Activated T-helper 17 cell treated with anti-CD3 and anti-CD28 coated beads, Interleukin-2, amount 50 U/mL, for 72 hours (primary cell): ENCODE results near the gene PCDHB11. TPM values are rescaled to one million over a fixed set of nuclear protein-coding genes. Genes with fewer than 3 reads are reported as not detected.
"Not testable (repeated sequence)": the region's sequence is repeated elsewhere in the genome, so short reads cannot be mapped to it uniquely, and the experiment has no call there.

Source experiments
- ATAC-seq: fragments of 150-1000 bp; cut with Tn5 transposase; replicated peaks from 2 replicates; pipeline ENCODE4 v1.10.0; 2021; ENCODE audit warnings: mild to moderate bottlenecking, moderate library complexity
- H3K27ac Mint-ChIP-seq: one replicate; pipeline ENCODE4 v1.8.0; 2022; ENCODE audit warnings: mixed read lengths
- H3K27me3 Mint-ChIP-seq: one replicate; pipeline ENCODE4 v1.8.0; 2022; ENCODE audit warnings: mixed read lengths
- H3K36me3 Mint-ChIP-seq: one replicate; pipeline ENCODE4 v1.8.0; 2022; ENCODE audit warnings: low read depth, mild to moderate bottlenecking, mixed read lengths
- H3K4me1 Mint-ChIP-seq: one replicate; pipeline ENCODE4 v1.8.0; 2022; ENCODE audit warnings: mixed read lengths
- H3K4me3 Mint-ChIP-seq: one replicate; pipeline ENCODE4 v1.8.0; 2022; ENCODE audit warnings: mild to moderate bottlenecking, mixed read lengths
- H3K9me3 Mint-ChIP-seq: one replicate; pipeline ENCODE4 v1.8.0; 2022; ENCODE audit warnings: mixed read lengths
- total RNA-seq, 2 donors: library from RNA; stranded (reverse); gene quantifications; one replicate each; pipeline ENCODE4 v1.2.3, GENCODE V29; 2022

PCDHB11 gene
- total RNA-seq, 2 donors from 2014 or later, result not detected

GRCh38 chr5:141246971-141247370, 47.5 kb downstream of the PCDHB11 start:
- Mint-ChIP-seq H3K9me3 (peaks cover 33% of the 10 kb centered on the region), H3K27me3 (peaks cover 27% of the 10 kb centered on the region), H3K36me3 (peaks cover 12% of the 10 kb centered on the region)
- not testable (repeated sequence) for ATAC-seq, H3K27ac Mint-ChIP-seq, H3K4me1 Mint-ChIP-seq, H3K4me3 Mint-ChIP-seq

- peaks cover 32% of the 10 kb centered on the region for H3K9me3 Mint-ChIP-seq
- H3K36me3 Mint-ChIP-seq, H3K4me3 Mint-ChIP-seq, H3K27ac Mint-ChIP-seq, ATAC-seq, H3K4me1 Mint-ChIP-seq: not testable (repeated sequence)
- H3K27me3 Mint-ChIP-seq, result peaks cover 27% of the 10 kb centered on the region
These were observed 48.0 kb downstream of the PCDHB11 start for GRCh38 chr5:141247434-141247833.

DNA sequence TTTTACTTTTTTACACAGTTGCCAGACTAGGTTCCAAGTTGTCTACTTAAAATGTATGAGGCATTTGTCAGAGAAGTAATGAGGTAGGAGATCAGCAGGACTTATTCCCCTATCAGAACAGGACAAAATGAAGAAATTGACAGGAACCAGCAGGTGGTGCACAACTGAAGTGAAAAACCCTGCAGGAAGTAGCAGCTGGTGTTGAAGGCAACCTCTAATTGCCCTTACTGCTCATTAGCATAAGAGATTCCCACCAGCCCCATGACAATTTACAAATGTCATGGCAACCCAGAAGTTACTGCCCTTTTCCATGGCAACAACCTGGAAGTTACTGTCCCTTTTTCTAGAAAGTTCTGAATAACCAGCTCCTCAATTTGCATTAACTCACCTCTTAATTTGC, 51.1 kb downstream of the PCDHB11 start:
- Mint-ChIP-seq H3K36me3 (no peaks in the 10 kb centered on the region), H3K4me3 (no peak overlapping the region), H3K4me1 (no peaks in the 10 kb centered on the region), H3K27ac (no peak overlapping the region), H3K27me3 (peaks cover 13% of the 10 kb centered on the region), H3K9me3 (peaks cover 30% of the 10 kb centered on the region)
- ATAC-seq, result no peak

Other genes with a start within 250 kb of the PCDHB11 start
- gene PCDHAC2, start 233.2 kb upstream of the PCDHB11 start, total RNA-seq, result not detected
- gene PCDHB1, start 148.3 kb upstream of the PCDHB11 start, total RNA-seq, result not detected
- under 1 TPM; 0.06 to 0.24 TPM for gene PCDHB2, start 105.0 kb upstream of the PCDHB11 start, total RNA-seq
- under 1 TPM in 1 of 2 donors, not detected in 1; 0.08 TPM for gene PCDHB3, start 99.2 kb upstream of the PCDHB11 start, total RNA-seq
- not detected for gene PCDHB4, start 77.8 kb upstream of the PCDHB11 start, total RNA-seq
- gene PCDHB5, start 64.4 kb upstream of the PCDHB11 start, total RNA-seq, result not detected
- not detected for gene PCDHB6, start 49.6 kb upstream of the PCDHB11 start, total RNA-seq
- gene PCDHB7, start 27.0 kb upstream of the PCDHB11 start, total RNA-seq, result not detected
- not detected for gene PCDHB8, start 21.8 kb upstream of the PCDHB11 start, total RNA-seq
- gene PCDHB16, start 17.2 kb upstream of the PCDHB11 start, total RNA-seq, result not detected
- not detected for gene PCDHB9, start 12.5 kb upstream of the PCDHB11 start, total RNA-seq
- gene PCDHB10, start 7.3 kb upstream of the PCDHB11 start, total RNA-seq, result not detected
- gene PCDHB12, start 9.1 kb downstream of the PCDHB11 start, total RNA-seq, result not detected
- gene PCDHB13, start 14.3 kb downstream of the PCDHB11 start, total RNA-seq, result under 1 TPM in 1 of 2 donors, not detected in 1; 0.08 TPM
- gene PCDHB14, start 23.7 kb downstream of the PCDHB11 start, total RNA-seq, result not detected
- gene PCDHB15, start 45.8 kb downstream of the PCDHB11 start, total RNA-seq, result not detected
- gene SLC25A2, start 104.4 kb downstream of the PCDHB11 start, total RNA-seq, result under 1 TPM in 1 of 2 donors, not detected in 1; 0.42 TPM
- gene TAF7, start 121.2 kb downstream of the PCDHB11 start, total RNA-seq, result 10 to 100 TPM; 45.3 to 50.4 TPM
- gene PCDHGA1, start 130.9 kb downstream of the PCDHB11 start, total RNA-seq, result under 1 TPM; 0.09 to 0.16 TPM
- gene PCDHGA2, start 139.1 kb downstream of the PCDHB11 start, total RNA-seq, result not detected
- gene PCDHGA3, start 144.2 kb downstream of the PCDHB11 start, total RNA-seq, result under 1 TPM in 1 of 2 donors, not detected in 1; 0.09 TPM
- not detected for gene PCDHGB1, start 150.5 kb downstream of the PCDHB11 start, total RNA-seq
- under 1 TPM in 1 of 2 donors, not detected in 1; 0.32 TPM for gene PCDHGA4, start 155.4 kb downstream of the PCDHB11 start, total RNA-seq
- under 1 TPM; 0.17 to 0.34 TPM for gene PCDHGB2, start 160.4 kb downstream of the PCDHB11 start, total RNA-seq
- gene PCDHGA5, start 164.5 kb downstream of the PCDHB11 start, total RNA-seq, result under 1 TPM in 1 of 2 donors, not detected in 1; 0.11 TPM
- gene PCDHGB3, start 170.6 kb downstream of the PCDHB11 start, total RNA-seq, result under 1 TPM in 1 of 2 donors, not detected in 1; 0.21 TPM
- under 1 TPM; 0.06 to 0.40 TPM for gene PCDHGA6, start 174.3 kb downstream of the PCDHB11 start, total RNA-seq
- gene PCDHGA7, start 183.1 kb downstream of the PCDHB11 start, total RNA-seq, result under 1 TPM in 1 of 2 donors, not detected in 1; 0.06 TPM
- gene PCDHGB4, start 188.1 kb downstream of the PCDHB11 start, total RNA-seq, result under 1 TPM; 0.06 to 0.08 TPM
- gene PCDHGA8, start 193.0 kb downstream of the PCDHB11 start, total RNA-seq, result not detected
- under 1 TPM; 0.09 to 0.24 TPM for gene PCDHGB5, start 198.3 kb downstream of the PCDHB11 start, total RNA-seq
- gene PCDHGA9, start 203.2 kb downstream of the PCDHB11 start, total RNA-seq, result not detected
- gene PCDHGB6, start 208.4 kb downstream of the PCDHB11 start, total RNA-seq, result under 1 TPM in 1 of 2 donors, not detected in 1; 0.08 TPM
- under 1 TPM; 0.06 to 0.08 TPM for gene PCDHGA10, start 213.4 kb downstream of the PCDHB11 start, total RNA-seq
- under 1 TPM in 1 of 2 donors, not detected in 1; 0.11 TPM for gene PCDHGB7, start 218.1 kb downstream of the PCDHB11 start, total RNA-seq
- under 1 TPM in 1 of 2 donors, not detected in 1; 0.09 TPM for gene PCDHGA11, start 221.4 kb downstream of the PCDHB11 start, total RNA-seq
- gene PCDHGA12, start 230.9 kb downstream of the PCDHB11 start, total RNA-seq, result not detected